Measurements from ENCODE around the gene SAP30. TPM values are rescaled to one million over a fixed set of nuclear protein-coding genes. Genes with fewer than 3 reads are reported as not detected.

SAP30 gene
- total RNA-seq, 1 experiment from 2014 or later = 13.5 TPM

DNA sequence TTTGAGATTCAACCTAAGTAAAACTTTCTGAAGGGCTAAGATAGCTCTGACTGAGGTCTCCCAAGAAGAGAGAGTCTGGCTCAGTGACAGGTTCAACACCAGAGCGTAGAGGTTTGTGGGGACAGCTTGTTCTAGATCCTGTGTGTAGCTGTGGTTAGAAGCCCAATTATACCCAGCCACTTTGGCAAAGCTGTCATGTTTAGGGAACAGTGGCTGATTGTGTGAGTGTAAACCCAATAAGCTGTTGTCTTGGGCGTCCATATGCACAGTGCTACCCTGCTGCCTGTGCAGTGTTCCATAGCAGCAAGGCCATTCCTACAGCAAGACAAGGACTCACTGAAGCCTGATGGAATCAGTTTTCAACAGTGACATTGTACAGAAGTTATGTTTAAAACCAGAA lies 39.3 kb downstream of the SAP30 start:
- Mint-ChIP-seq H3K9me3 (no peaks in the 10 kb centered on the region), H3K36me3 (ENCODE audit: insufficient read depth in 1 of 3, low read depth in 3 of 3) (no peaks in the 10 kb centered on the region), H3K4me3 (no peak overlapping the region), H3K4me1 (no peaks in the 10 kb centered on the region), H3K27me3 (ENCODE audit: low read depth) (no peaks in the 10 kb centered on the region), H3K27ac (no peak overlapping the region)
- H3K14ac ChIP-seq (ENCODE audit: insufficient read depth, low read length) = no peak overlapping the region
- no peak overlapping the region for H3K18ac ChIP-seq (ENCODE audit: insufficient read length, low read depth, low read length)
- no peak overlapping the region for H4K8ac ChIP-seq (replicated peaks; ENCODE audit: insufficient read length, low read depth, low read length)
- H3K4me2 ChIP-seq (ENCODE audit: insufficient read depth, insufficient read length, low read length) = no peak overlapping the region
- no peak overlapping the region for H2BK120ac ChIP-seq (ENCODE audit: low read depth, low read length, poor library complexity, severe bottlenecking)
- no peak overlapping the region for H3K9ac ChIP-seq (ENCODE audit: extremely low read depth, insufficient read length, low read length)
- no peak overlapping the region for H3K27ac ChIP-seq (ENCODE audit: insufficient read length, low read depth, low read length)
- H3K4me1 ChIP-seq (ENCODE audit: insufficient read depth, low read length) = no peaks in the 10 kb centered on the region
- WGBS (ENCODE audit: extremely low coverage, insufficient read length, low lambda C conversion rate) = no CpG with 5 or more reads among the region's 2 CpGs
- H2AK5ac ChIP-seq (ENCODE audit: insufficient read length, low read length) = no peak overlapping the region
- H4K5ac ChIP-seq (ENCODE audit: insufficient read length, low read depth, low read length) = no peak overlapping the region
- H3K23ac ChIP-seq (ENCODE audit: insufficient read length, low read depth, low read length) = no peak overlapping the region
- H3K56ac ChIP-seq (ENCODE audit: insufficient read length, low read depth, low read length) = no peak overlapping the region
- H2BK20ac ChIP-seq (ENCODE audit: low read depth, low read length, poor library complexity, severe bottlenecking) = no peak overlapping the region
- no peaks in the 10 kb centered on the region for H3K79me2 ChIP-seq (ENCODE audit: insufficient read depth, low read length)
- no peak overlapping the region for H2BK12ac ChIP-seq (ENCODE audit: insufficient read length, low read depth, low read length)
- no peaks in the 10 kb centered on the region for H3K79me1 ChIP-seq (ENCODE audit: insufficient read depth, low read depth, low read length, poor library complexity, severe bottlenecking)
- H2BK5ac ChIP-seq (ENCODE audit: insufficient read length, low read length) = no peak overlapping the region
- H3K4ac ChIP-seq (ENCODE audit: low read depth, low read length) = no peak overlapping the region
- H2AFZ ChIP-seq (ENCODE audit: low read length) = no peak overlapping the region
- H3K9me3 ChIP-seq (ENCODE audit: control insufficient read depth, low read depth, low read length) = no peaks in the 10 kb centered on the region
- H3T11ph ChIP-seq (ENCODE audit: low read length) = no peak overlapping the region
- H4K20me1 ChIP-seq (ENCODE audit: control insufficient read depth, insufficient read depth, insufficient read length) = no peaks in the 10 kb centered on the region
- H2BK15ac ChIP-seq (ENCODE audit: low read depth, low read length) = no peak overlapping the region
- DNase-seq = no peak
- H3K23me2 ChIP-seq (ENCODE audit: insufficient read length, low read depth, low read length, poor library complexity, severe bottlenecking) = no peaks in the 10 kb centered on the region
- no peak for TF ChIP-seq CTCF (conservative IDR thresholded peaks at IDR 0.05)
- H3K27me3 ChIP-seq (ENCODE audit: insufficient read depth, low read length) = no peaks in the 10 kb centered on the region
- H4K91ac ChIP-seq (ENCODE audit: insufficient read length, low read depth, low read length) = no peak overlapping the region
